Suprapubic skin (tissue), 4 donors: Measurements from ENCODE around the gene ALDH5A1. TPM values are rescaled to one million over a fixed set of nuclear protein-coding genes. Genes with fewer than 3 reads are reported as not detected.

Source experiments
- DNase-seq, 2 donors: peaks; one replicate each; pipeline ENCODE4 v3.0.0-alpha.2; 2019; ENCODE audit warnings: low spot score in 2 of 2
- H3K27ac ChIP-seq: fragments of 200-600 bp; sonication (generic); one replicate; pipeline ENCODE4 v1.5.1; 2019
- H3K27me3 ChIP-seq: fragments of 200-600 bp; sonication (generic); one replicate; pipeline ENCODE4 v1.5.1; 2019
- H3K36me3 ChIP-seq: fragments of 200-600 bp; sonication (generic); one replicate; pipeline ENCODE4 v1.5.1; 2019
- H3K4me1 ChIP-seq: fragments of 200-600 bp; sonication (generic); one replicate; pipeline ENCODE4 v1.5.1; 2019
- H3K4me3 ChIP-seq: fragments of 200-600 bp; sonication (generic); one replicate; pipeline ENCODE4 v1.5.1; 2019; ENCODE audit warnings: mild to moderate bottlenecking
- H3K9me3 ChIP-seq: fragments of 200-600 bp; sonication (generic); one replicate; pipeline ENCODE4 v1.5.1; 2019
- CTCF ChIP-seq, 2 donors: fragments of 200-600 bp in 1 of 2; fragments of 450-650 bp in 1 of 2; sonication (generic) in 1 of 2; IDR thresholded peaks; one replicate each; pipeline ENCODE4 v1.5.1; 2016 to 2019; ENCODE audit warnings: antibody characterized with exemption in 2 of 2, mild to moderate bottlenecking in 1 of 2, moderate library complexity in 1 of 2
- EP300 ChIP-seq: sonication (generic); formaldehyde crosslinking; IDR thresholded peaks from one replicate; pipeline ENCODE4 v1.6.1; 2017; ENCODE audit warnings: antibody characterized with exemption
- POLR2A ChIP-seq, 2 donors: fragments of 450-650 bp; IDR thresholded peaks; one replicate each; pipeline ENCODE4 v1.6.1; 2017; ENCODE audit warnings: antibody characterized with exemption in 2 of 2, mild to moderate bottlenecking in 2 of 2, moderate library complexity in 2 of 2
- POLR2AphosphoS5 ChIP-seq, 3 donors: sonication (generic); formaldehyde crosslinking; IDR thresholded peaks; one replicate each; pipeline ENCODE4 v1.6.1; 2017; ENCODE audit warnings: antibody characterized with exemption in 3 of 3
- WGBS: methylation state at CpG from one replicate; pipeline ENCODE4 v1.1.5; 2018; 5-methylcytosine and 5-hydroxymethylcytosine counted together
- total RNA-seq, 4 donors: library from RNA; depleted of rRNA; stranded (reverse); fragments of >200 nt; gene quantifications; one replicate each; pipeline ENCODE4 v1.1.0, GENCODE V29; 2016

Gene ALDH5A1
- total RNA-seq, 4 donors from 2014 or later = 11.2 to 16.0 (median 14.8) TPM

DNA sequence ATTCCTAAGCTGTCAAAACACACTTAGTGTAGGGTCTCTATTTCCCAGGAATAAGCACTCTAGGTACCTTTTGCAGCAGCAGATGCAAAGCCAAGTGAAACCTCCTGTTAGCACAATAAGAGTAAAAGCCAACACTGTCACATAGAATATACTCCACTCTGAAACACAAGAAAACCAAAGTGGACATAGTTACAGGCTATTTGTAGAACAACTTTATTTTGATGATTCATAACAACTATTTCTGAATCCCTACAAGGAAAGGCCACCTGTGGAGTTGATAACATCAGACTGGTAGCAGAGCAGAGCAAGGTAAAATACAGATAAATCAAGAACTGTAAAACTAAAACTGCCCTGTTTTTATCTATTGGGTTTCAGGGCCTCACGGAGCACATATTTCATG, 59.7 kb downstream of the ALDH5A1 start:
- no peaks in the 10 kb centered on the region for H3K27me3 ChIP-seq
- TF ChIP-seq POLR2A (IDR thresholded peaks at IDR 0.05) (no peak), POLR2AphosphoS5 (IDR thresholded peaks at IDR 0.05) (no peak), CTCF (IDR thresholded peaks at IDR 0.05) (no peak), EP300 (no peak)
- H3K4me3 ChIP-seq = no peak overlapping the region
- H3K27ac ChIP-seq = no peak overlapping the region
- no peak for DNase-seq
- H3K36me3 ChIP-seq = no peaks in the 10 kb centered on the region
- WGBS = 79% methylated on average over 1 of the region's 1 CpG
- no peaks in the 10 kb centered on the region for H3K9me3 ChIP-seq
- H3K4me1 ChIP-seq = no peaks in the 10 kb centered on the region

DNA sequence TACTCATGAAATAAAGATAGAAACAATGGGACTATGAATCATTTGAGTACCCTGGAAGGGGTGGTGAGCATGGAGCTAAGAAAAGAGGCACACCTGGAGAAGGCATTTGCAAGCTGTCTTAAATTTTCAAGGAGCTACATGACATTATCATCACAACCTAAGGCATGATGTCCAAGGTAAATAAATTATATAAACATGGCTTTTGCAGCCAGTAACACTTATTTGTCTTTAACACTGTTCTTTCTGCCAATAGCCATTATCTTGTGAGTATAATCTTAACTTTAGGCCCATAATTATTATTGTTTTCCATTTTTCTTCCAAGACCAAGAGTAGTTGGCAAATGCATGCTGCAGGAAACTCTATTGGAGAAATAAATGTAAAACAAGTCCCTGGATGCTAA, 63.7 kb downstream of the ALDH5A1 start:
- H3K9me3 ChIP-seq = no peaks in the 10 kb centered on the region
- no peak overlapping the region for H3K4me3 ChIP-seq
- TF ChIP-seq CTCF (IDR thresholded peaks at IDR 0.05) (no peak), POLR2AphosphoS5 (IDR thresholded peaks at IDR 0.05) (no peak), POLR2A (IDR thresholded peaks at IDR 0.05) (no peak), EP300 (no peak)
- DNase-seq = no peak
- H3K36me3 ChIP-seq = no peaks in the 10 kb centered on the region
- H3K27ac ChIP-seq = no peak overlapping the region
- H3K27me3 ChIP-seq = no peaks in the 10 kb centered on the region
- H3K4me1 ChIP-seq = no peaks in the 10 kb centered on the region

DNA sequence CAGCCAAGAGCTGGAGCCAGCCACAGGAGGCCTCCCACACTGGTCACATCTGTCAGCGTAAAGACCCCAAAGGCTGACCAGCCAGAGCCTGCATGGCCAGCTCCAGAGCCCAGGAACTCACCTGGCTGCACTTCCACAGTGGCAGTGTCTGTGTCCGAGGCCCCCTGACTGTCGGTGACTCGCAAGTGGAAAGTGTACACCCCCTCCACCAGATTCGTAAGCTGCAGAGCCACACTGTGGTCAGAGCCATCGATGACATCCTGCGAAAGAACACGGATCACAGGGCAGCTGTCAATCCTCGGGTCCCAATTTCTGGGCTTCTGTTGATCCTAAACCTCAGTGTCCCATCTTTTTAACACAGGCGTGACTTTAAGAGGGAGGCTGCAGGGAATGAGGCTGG, 69.3 kb downstream of the ALDH5A1 start:
- no peak overlapping the region for H3K27ac ChIP-seq
- H3K9me3 ChIP-seq = no peaks in the 10 kb centered on the region
- no peaks in the 10 kb centered on the region for H3K27me3 ChIP-seq
- WGBS = 90% methylated on average over 7 of the region's 10 CpGs
- H3K36me3 ChIP-seq = no peaks in the 10 kb centered on the region
- no peak for DNase-seq
- no peaks in the 10 kb centered on the region for H3K4me1 ChIP-seq
- no peak for TF ChIP-seq POLR2A (IDR thresholded peaks at IDR 0.05)
- no peak for TF ChIP-seq CTCF (IDR thresholded peaks at IDR 0.05)
- no peak for TF ChIP-seq EP300
- no peak for TF ChIP-seq POLR2AphosphoS5 (IDR thresholded peaks at IDR 0.05)
- H3K4me3 ChIP-seq = no peak overlapping the region

DNA sequence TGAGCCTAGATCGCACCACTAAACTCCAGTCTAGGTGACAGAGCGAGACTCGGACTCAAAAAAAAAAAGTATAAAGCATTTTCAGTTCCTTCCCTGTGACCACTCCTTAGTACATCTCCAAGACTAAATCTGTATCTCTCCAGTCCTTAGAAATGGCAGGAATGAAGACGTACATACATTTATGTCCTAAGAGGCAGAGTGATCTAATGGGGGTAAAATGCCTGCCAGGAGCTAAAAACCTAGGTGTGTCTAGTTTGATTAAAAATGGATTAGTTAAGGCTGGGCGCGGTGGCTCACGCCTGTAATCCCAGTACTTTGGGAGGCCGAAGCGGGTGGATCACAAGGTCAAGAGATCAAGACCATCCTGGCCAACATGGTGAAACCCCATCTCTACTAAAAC, 70.4 kb downstream of the ALDH5A1 start:
- Histone ChIP-seq H3K27ac (no peak overlapping the region), H3K4me3 (no peak overlapping the region), H3K4me1 (no peaks in the 10 kb centered on the region), H3K27me3 (no peaks in the 10 kb centered on the region), H3K36me3 (no peaks in the 10 kb centered on the region), H3K9me3 (no peaks in the 10 kb centered on the region)
- WGBS = 93% methylated on average over 9 of the region's 9 CpGs
- TF ChIP-seq POLR2A (IDR thresholded peaks at IDR 0.05) (no peak), EP300 (no peak), CTCF (IDR thresholded peaks at IDR 0.05) (no peak)
- no peak for DNase-seq

- DNase-seq = no peak
- no peaks in the 10 kb centered on the region for H3K27me3 ChIP-seq
These were observed 71.4 kb downstream of the ALDH5A1 start for GRCh38 chr6:24566020-24566767.

More at GRCh38 chr6:24566020-24566767, 71.4 kb downstream of the ALDH5A1 start:
- Histone ChIP-seq H3K36me3 (no peaks in the 10 kb centered on the region), H3K27ac (no peak overlapping the region), H3K4me1 (no peaks in the 10 kb centered on the region), H3K9me3 (no peaks in the 10 kb centered on the region), H3K4me3 (no peak overlapping the region)
- TF ChIP-seq EP300 (no peak), CTCF (IDR thresholded peaks at IDR 0.05) (no peak), POLR2A (IDR thresholded peaks at IDR 0.05) (no peak), POLR2AphosphoS5 (IDR thresholded peaks at IDR 0.05) (no peak)
- whole genome bisulfite sequencing = 87% methylated on average over 5 of the region's 5 CpGs
